Fibroblast of the aortic adventitia (primary cell): ENCODE data around the gene ZNF500. TPM values are rescaled to one million over a fixed set of nuclear protein-coding genes. Genes with fewer than 3 reads are reported as not detected.

Source experiments
- DNase-seq: peaks from one replicate; pipeline ENCODE4 v3.0.0-alpha.2; 2010; ENCODE audit warnings: low read depth
- H3K4me3 ChIP-seq: 2 replicates; pipeline ENCODE4 v1.5.1; 2011; ENCODE audit warnings: low read depth, mild to moderate bottlenecking, control low read depth, low read length, moderate library complexity
- CTCF ChIP-seq: IDR thresholded peaks from 2 replicates; pipeline ENCODE4 v1.5.1; 2011; ENCODE audit warnings: mild to moderate bottlenecking, low read length, control low read depth, inconsistent platforms; ENCODE audit not compliant: insufficient read depth
- total RNA-seq: library from RNA; depleted of rRNA; stranded (reverse); fragments of >200 nt; gene quantifications from 2 replicates; pipeline ENCODE4 v1.2.3, GENCODE V29; 2012; ENCODE audit warnings: low replicate concordance

ZNF500 gene
- total RNA-seq, 1 donor: 8.3 TPM

DNA sequence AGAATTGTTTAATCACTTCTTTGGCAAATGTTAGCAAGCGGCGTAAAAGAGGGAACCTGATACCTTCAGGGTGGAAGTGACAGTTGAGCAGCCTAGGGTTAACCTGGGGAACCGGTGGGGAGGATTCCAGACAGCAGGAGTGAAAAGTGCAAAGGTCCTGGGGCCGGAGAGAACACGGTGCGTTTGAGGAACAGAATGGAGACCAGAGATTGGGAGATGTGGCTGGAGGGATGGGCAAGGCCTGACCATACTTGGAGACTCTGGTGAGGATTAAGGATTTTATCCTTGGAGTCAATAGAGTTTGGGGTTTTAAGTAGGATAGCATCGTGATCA lies 2.3 kb upstream of the ZNF500 start:
- peak overlapping the region; percentile 75 for H3K4me3 ChIP-seq
- TF ChIP-seq CTCF: no peak
- no peak for DNase-seq

- peak; percentile 93 for DNase-seq
- H3K4me3 ChIP-seq: peak overlapping the region; percentile 77
- no peak for TF ChIP-seq CTCF
These were observed 1.8 kb upstream of the ZNF500 start for GRCh38 chr16:4768549-4769305.

DNA sequence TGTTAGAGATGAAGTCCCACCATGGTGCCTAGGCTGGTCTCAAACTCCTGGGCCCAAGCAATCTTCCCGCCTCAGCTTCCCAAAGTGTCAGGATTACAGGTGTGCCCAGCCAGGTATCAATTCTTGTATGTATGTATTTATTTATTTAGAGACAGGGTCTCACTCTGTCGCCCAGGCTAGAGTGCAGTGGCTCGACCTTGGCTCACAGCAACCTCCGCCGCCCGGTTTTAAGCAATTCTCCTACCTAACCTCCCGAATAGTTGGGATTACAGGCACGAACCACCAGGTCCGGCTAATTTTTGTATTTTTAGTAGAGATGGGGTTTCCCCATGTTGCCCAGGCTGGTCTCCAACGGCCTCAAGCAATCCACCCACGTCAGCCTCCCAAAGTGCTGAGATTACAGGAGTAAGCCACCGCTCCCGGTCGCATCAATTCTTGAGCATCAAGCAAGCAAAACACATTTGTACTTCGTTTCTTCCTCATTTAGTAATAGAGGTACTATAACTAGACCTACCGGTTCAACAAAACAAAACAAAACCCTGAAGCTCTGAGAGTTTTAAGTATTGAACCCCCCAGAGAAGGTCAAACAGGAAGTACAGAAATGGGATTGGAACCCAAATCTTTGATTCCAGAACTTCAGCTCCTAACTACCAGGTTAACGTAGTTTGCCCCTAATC lies 1.0 kb upstream of the ZNF500 start:
- H3K4me3 ChIP-seq: peak overlapping the region; percentile 77
- TF ChIP-seq CTCF: no peak
- peak; percentile 47 for DNase-seq

DNA sequence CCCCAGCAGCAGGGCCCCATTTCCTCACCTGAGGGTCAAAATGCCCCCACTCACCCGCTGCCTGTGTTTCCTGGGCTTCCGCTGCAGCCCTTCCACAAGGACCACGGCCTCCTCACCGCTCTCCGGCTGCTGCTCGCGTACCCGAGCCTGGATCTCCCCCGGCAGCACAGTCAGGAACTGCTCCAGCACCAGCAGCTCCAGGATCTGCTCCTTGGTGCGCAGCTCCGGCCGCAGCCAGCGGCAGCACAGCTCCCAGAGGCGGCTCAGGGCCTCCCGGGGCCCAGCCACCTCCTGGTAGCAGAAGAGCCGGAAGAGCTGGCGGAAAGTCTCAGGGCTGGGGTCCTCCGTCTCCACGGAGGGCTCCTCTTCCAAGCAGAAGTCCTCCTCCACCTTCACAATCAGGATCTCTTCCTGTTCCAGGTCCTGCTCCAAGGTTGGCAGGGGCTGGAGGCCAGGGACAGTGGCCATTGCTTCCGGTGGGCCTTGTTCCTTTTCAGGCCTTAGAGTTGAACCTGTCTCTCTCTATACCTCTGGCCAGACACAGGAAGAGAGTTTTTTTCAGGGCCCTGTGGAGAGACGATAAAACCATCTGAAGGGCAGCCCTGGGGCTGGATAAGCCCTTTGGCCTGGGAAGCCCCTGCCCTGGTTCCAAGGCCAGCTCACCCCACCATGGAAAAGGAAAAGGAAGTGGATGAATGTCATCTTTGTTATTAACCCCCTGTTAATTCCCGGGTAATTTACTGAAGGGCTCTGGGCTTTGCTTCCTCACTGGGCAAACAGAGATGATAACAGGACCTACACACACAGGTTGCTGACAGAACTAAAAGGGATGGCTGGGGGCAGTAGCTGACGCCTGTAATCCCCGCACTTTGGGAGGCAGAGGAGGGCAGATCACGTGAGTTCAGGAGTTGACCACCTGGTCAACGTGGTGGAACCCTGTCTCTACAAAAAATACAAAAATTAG lies 1.2 kb downstream of the ZNF500 start:
- DNase-seq: no peak
- TF ChIP-seq CTCF: no peak
- H3K4me3 ChIP-seq: peak overlapping the region; percentile 86

- no peak for TF ChIP-seq CTCF
- no peak for DNase-seq
- no peak overlapping the region for H3K4me3 ChIP-seq
These were observed 3.2 kb downstream of the ZNF500 start for GRCh38 chr16:4763791-4764190.

GRCh38 chr16:4762205-4762604 lies 4.8 kb downstream of the ZNF500 start:
- TF ChIP-seq CTCF: no peak
- no peak for DNase-seq
- H3K4me3 ChIP-seq: no peak overlapping the region
